GM15510 (cell line): ENCODE measurements around the gene KSR2.

Experiments used
- POLR2A ChIP-seq: IDR thresholded peaks from 3 replicates; pipeline ENCODE4 v1.6.1; 2011; ENCODE audit warnings: borderline replicate concordance; ENCODE audit not compliant: insufficient read length; ENCODE audit errors: extremely low read depth

KSR2 gene

DNA sequence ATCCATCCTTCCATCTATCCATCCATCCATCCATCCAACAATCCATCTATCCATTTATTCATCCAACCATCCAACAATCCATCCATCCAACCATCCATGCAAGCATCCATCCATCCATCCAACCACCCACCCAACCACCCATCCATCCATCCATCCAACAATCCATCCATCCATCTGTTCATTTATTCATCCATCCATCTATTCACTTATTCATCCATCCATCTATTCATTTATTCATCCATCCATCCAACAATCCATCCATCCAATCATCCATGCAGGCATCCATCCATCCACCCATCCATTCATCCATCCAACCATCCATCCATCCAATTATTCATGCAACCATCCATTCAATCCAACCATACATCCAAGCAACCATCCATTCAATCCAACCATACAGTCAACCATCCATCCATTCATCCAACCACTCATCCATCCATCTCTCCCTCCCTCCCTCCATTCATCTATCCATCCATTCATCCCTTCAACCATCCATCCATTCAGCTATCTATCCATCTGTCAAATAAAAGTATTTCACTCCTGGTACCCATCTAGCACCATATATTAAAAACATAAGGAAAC lies 86.1 kb downstream of the KSR2 start:
- no peak for TF ChIP-seq POLR2A

DNA sequence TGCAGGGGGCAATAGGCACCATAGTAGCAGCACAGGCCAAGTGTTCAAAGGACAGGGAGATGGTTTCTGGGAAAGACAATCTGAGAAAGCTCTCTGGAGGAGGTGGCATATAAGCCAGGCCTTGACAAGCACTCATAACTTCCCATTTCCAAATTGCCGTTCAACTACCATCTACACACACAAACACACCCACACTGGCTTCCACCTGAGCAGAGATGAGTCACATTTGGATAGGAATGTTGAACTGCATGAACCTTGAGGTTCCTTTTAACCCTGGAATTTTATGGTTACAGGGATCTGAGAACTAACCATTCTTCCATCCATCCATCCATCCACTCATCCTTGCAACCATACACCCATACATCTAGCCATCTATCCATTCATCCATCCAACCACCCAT lies 86.6 kb downstream of the KSR2 start:
- TF ChIP-seq POLR2A: no peak

DNA sequence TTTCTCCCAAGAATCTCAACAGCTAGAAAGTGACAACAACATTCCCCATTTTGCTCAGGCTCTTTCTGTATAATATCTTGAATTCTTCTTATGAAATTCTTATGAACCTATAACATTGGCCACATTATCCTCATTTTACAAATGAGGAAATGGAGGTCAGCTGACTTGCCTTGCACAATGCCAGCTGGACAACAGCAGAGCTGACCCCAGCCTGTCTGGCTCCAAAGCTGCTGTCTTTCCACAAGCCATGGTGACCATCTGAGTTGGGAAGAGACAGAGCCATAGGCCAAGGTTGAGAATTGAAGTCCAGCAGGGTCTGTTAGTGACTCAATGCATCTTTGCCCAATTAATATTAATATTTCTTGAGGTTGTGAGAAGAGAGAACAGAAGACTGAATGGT lies 87.3 kb downstream of the KSR2 start:
- TF ChIP-seq POLR2A: no peak

DNA sequence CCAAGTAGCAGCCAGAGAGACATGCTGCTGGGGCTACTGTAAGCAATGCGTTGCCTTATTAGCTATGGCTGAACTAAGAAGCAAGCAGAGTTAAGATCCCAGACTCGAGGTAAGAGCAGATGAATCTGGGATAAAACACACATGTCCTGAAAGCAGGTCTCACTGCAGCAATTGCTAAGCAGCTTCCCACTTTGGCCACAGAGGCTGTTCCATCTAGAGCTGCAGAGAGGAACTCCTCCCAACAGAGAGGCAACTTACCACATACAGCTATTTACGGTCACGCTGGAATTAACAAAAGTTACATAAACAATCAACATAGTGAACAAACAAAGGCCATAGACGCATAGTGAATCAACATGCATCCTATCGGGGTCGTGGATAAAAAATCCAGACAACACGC lies 90.2 kb downstream of the KSR2 start:
- TF ChIP-seq POLR2A: no peak

DNA sequence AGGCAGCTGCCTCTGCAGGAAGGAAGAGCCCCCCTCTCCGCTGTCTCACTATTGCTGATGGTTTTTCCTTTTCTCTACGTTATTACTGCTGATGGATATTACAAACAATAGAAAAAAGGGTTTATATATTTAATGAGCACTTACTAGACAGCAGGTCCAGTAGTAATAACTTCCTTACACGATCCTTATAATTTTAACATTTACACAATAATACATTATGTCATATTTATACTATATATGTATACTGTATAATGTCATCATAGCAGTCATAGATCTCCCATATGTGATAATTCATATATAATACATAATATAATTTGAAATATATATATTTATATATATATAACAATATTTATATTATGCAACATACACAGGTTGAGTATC lies 92.4 kb downstream of the KSR2 start:
- TF ChIP-seq POLR2A: no peak

DNA sequence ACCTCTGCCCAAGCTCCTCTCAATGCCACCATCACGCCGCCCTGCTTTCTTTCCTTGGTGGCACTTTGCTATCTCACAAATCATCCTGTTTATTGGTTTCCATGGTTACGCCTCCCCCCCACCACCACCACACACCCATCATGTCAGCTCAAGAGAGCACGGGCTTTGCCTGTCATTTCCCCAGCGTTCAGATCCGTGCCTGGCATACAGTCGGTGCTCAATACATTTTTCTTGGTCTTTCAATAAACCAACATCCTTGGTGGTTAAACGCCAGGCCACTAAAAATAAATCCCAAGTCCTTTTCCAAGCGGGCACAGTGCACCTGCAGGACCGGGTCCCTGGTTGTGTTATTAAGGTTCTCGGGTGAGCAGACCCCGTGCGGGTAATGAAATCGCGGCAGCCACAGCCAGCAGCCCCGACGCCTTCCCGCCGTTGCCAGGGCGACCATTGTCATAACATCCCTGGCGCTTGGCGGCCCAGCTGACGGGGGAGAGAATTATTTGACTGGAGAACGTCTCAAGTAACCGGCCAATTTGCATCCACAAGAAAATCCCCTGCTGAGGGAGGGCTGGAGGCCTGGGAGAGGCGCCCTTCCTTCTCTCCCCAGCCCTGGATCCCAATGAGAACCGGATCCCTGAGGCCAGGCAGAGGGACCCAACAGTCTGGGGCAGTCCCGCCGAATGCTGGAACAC lies 92.9 kb downstream of the KSR2 start:
- TF ChIP-seq POLR2A: no peak

DNA sequence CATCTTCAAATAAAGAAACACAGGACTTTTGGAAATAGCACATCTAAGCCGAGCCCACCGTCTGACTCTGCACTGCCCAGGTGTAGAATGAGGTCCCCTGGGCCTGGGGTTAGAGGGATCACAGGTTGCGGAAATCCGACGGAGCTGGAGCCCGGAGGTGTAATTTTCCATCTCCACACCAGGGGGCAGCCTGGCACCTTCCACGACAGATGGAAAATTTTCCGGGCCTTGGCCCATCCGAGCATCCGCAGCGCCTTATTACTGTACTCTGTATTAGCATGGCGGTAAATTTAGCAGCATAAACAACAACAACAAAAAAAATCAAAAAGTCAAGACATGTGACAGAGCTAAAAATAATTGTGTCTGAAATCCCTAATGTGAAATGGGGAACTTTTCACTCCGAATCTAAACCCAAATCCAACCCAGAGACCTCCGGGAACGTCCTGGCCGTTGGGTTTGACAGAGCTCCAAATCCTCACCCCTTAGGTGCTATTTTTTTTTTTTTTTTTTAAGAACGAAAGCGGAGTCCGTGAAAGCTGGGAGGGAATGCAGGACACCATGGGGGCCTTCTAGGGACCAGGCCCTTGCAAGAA lies 93.9 kb downstream of the KSR2 start:
- no peak for TF ChIP-seq POLR2A

DNA sequence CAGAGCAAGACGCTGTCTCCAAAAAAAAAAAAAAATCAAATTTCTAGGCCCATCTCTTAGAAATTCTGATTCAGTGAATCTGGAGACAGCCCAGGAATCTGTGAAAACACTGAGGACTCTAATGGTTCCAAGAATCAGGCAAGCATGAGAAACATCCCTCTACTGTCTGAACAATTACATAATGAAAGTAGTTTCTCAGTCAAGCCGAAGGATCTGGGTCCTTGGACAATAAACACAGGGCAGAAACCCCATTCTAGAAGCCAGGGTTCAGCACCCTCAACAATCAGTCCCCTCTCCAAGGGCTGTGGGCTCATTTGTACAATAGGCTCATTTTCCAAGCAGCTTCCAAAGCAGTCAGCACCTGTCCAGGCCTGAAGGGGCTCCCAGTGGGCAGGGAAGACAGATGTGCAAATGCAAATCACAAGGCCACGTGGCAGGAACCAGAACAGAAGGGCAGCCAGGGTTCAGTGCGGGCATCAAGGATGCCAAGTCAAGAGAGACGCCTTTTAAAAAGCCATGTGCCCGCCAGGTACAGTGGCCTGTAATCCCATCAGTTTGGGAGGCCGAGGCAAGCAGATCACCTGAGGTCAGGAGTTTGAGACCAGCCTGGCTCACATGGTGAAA lies 96.1 kb downstream of the KSR2 start:
- no peak for TF ChIP-seq POLR2A

DNA sequence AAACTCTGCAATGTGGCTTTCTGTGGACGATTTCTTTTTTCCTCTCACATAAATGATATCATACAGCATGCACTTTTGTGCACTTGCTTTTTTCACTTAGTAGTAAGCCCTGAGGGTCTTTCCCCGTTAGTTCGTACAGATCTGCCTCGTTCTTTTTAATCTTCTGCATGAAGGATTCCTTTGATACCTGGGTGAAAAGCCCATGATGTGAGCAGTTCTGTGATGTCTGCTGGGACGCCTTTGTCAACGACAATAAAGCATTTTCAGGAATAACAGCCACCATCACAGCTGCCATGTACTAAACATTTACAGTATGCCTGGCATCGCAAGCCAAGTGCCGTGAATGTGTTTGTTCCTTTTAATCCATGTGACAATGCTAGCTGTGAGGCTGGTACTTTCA lies 99.2 kb downstream of the KSR2 start:
- TF ChIP-seq POLR2A: no peak

DNA sequence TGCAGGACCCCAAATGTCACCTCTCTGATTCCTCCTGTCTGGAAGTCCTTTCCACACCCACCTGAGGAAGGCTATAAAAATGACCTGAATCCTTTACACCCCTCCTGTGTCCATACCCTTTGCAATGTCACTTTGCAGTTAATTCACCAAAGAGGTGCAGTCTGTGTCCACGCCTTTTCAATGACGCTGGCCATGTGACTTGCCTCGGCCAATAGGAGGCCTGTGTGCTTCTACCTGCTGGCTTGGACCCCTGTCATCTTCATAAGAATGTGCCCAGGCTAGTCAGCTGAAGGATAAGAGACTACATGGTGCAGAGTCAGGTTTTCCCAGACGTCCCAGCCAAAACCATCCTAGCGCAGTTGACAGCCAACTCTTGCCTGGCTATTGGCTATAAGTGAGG lies 101.4 kb downstream of the KSR2 start:
- no peak for TF ChIP-seq POLR2A

DNA sequence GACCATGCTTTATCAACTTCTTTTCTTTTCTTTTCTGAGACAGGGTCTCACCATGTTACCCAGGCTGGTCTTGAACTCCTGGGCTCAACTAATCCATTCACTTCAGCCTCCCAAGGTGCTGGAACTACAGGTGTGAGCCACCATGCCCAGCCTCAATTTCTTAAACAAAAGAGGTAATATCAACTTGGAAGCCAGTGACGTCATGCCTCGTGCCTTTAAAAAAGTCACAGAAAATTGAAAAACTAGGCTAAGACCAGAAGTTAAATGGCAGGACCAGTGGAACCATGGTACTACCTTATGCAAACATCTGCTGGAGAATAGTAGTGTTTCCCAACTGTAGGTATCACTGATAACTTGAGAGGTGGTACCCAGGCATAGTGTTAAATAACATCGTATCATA lies 103.3 kb downstream of the KSR2 start:
- no peak for TF ChIP-seq POLR2A

DNA sequence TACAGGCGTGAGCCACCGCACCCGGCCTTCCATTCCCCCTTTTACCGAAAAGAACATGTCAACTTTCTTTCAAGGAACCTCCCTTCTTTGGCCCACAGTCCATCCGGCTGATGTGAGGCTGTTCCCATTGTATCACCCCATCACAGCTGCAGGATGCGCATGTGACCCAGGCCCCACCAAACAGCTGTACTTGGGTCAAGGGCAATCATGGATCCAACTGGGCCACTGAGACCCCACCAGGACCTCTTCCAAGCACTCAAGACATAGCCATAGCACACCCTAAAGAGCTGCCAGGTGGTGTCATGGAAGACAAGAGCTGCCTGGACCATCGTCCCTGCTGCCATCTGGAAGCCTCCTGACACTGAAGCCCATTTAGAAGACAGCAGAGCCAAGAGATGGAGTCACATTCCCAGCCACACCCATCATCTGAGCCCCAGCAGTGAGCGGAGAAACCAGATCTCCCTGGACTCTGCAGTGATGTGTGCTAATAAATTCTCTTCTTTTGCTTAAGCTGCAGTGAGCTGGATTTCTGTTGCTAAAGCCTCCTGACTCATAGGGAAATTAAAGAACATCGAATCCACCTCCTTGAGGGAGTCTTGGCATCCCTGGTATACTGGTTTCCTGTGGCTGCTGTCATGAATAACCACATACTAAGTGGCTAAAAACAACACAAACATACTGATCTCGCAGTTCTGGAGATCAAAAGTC lies 105.6 kb downstream of the KSR2 start:
- no peak for TF ChIP-seq POLR2A

DNA sequence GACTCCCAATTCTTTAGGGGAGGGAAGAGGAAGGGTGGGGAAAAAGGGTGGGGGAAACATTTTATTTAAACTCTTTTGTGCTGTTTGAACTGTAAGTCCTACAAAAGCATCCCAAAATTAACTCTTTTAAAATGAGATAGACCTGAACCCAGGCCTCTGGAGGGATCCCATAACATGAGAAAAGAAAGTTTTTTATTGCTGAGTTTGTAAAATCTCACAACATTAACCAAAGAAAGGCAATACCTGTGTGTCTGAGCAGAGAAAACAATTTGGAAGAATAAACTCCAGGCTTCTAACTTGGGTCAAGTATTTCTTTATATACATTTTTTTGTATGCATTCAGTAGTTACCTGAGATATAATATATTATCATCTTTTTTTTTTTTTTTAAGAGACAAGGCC lies 107.1 kb downstream of the KSR2 start:
- TF ChIP-seq POLR2A: no peak

DNA sequence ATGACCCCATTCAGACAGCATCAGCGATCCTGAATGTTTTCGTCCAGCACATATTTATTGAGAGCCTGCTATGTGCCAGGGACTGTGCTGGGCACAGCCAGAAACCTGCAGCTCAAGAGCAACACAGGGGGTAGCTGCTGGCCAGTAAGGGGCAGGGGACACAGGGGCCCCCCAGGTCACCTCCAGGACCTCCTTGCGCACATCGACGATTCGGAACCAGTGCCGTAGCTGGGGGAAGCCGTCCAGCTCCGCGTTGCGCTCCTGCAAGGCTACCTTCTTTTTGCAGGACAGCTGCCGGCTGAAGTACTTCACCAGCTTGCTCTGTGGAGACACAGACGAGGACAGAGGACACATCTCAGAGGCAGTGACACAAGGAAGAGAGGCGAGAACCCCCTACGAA lies 108.7 kb downstream of the KSR2 start:
- no peak for TF ChIP-seq POLR2A

DNA sequence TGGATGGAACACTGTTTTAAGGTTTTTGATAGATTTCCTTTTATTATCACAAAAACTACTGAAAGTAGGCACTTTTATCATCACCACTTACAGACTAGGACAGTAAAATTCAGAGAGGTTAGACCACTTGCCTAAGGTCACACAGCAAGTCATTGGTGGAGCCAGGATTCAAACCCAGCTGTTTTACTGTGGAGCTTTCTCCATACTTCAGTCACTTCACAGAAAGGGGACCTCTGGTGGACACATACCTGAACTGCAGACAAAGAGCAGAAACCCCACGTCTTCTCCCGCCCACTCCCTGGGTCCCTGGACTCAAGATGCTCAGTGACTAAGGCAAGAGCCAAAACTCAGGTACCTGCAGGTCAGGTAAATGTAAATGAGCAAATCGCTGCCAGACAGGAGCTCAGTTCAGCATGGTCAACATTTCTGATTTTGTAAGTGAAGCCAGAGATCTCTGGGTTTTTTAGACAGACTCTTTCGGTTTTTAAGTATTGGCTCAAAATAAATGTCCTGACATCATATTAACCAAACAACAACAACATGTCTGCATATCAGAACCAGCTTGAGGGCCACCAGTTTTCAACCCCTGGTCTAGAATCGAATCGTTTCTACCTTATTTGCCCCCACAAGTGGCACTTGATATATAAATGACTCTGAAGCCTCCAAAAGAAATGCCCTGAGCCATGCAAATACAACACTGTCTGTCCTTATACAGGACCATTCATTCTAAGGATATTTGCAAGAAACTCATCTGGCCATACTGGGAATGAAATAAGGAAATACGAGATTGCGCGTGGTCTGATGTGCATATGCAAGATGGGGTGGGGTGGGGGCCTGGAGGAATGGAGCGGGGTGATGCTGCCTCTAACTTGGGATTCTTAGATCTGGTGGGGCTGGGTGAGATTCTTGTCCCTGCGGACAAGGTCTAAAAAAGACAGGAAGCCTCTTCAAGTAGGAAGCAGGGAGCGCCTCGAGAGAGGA lies 110.9 kb downstream of the KSR2 start:
- TF ChIP-seq POLR2A: no peak

DNA sequence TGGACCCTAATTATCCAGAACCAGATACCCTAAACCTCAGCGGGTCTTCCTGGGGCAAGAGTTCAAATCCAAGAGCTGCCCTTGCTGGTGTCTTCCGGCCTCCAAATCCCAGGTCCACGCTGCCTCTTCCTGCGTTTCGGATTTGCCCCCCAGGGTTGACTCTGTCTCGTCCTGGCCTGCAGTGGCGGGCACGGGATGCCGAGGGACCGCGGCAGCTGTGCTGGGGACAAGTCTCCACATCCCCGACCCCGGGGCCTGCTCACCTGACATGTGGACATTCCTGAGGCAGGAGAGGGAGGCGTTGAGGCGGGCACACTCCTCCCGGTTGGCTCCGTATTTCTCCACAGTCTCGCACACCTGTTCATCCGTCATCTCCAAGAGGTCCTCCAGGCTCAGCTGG lies 113.6 kb downstream of the KSR2 start:
- TF ChIP-seq POLR2A: no peak
